Breast epithelium (tissue), 4 donors: ENCODE results near the gene TFAP2B. TPM values are rescaled to one million over a fixed set of nuclear protein-coding genes. Genes with fewer than 3 reads are reported as not detected.

Experiments
- DNase-seq, 2 donors: peaks; one replicate each; pipeline ENCODE4 v3.0.0-alpha.2; 2019; ENCODE audit warnings: low spot score in 2 of 2
- H3K27ac ChIP-seq, 2 donors: fragments of 200-600 bp; sonication (generic) in 1 of 2; one replicate each; pipeline ENCODE4 v1.5.1; 2016 to 2019; ENCODE audit warnings: mild to moderate bottlenecking in 1 of 2
- H3K27me3 ChIP-seq, 2 donors: fragments of 200-600 bp; sonication (generic) in 1 of 2; one replicate each; pipeline versions ENCODE4 v1.5.1 to v1.6.0; 2017 to 2019; ENCODE audit warnings: control low read depth in 1 of 2, mild to moderate bottlenecking in 1 of 2
- H3K36me3 ChIP-seq: fragments of 200-600 bp; one replicate; pipeline ENCODE4 v1.5.1; 2019
- H3K4me1 ChIP-seq, 2 donors: fragments of 200-600 bp; sonication (generic); one replicate each; pipeline ENCODE4 v1.5.1; 2016 to 2019; ENCODE audit warnings: control low read depth in 1 of 2
- H3K4me3 ChIP-seq, 3 donors: fragments of 200-600 bp; sonication (generic); 1 replicate in 2 of 3; 2 replicates in 1 of 3; pipeline ENCODE4 v1.5.1; 2016 to 2019; ENCODE audit warnings: mild to moderate bottlenecking in 3 of 3, moderate library complexity in 2 of 3
- H3K9me3 ChIP-seq, 2 donors: fragments of 200-600 bp; sonication (generic) in 1 of 2; one replicate each; pipeline ENCODE4 v1.5.1; 2016 to 2019; ENCODE audit warnings: control low read depth in 1 of 2
- CTCF ChIP-seq, 3 donors: fragments of 450-650 bp; IDR thresholded peaks; one replicate each; pipeline ENCODE4 v1.5.1; 2016 to 2017; ENCODE audit warnings: antibody characterized with exemption in 3 of 3, mild to moderate bottlenecking in 3 of 3, moderate library complexity in 3 of 3
- POLR2A ChIP-seq: fragments of 450-650 bp; IDR thresholded peaks from one replicate; pipeline ENCODE4 v1.6.1; 2016; ENCODE audit warnings: antibody characterized with exemption, mild to moderate bottlenecking, moderate library complexity
- POLR2AphosphoS5 ChIP-seq, 3 donors: sonication (generic); formaldehyde crosslinking; IDR thresholded peaks; one replicate each; pipeline ENCODE4 v1.6.1; 2017; ENCODE audit warnings: antibody characterized with exemption in 3 of 3
- intact Hi-C: fragments of 100-400 bp; cut with DNase I; formaldehyde crosslinking; loops from one replicate; pipeline ENCODE4 v1.15.1; 2023; ENCODE audit warnings: low total_unique reads
- total RNA-seq, 3 donors: library from RNA; depleted of rRNA; stranded (reverse); fragments of >200 nt; gene quantifications; one replicate each; pipeline ENCODE4 v1.1.0, GENCODE V29; 2016

TFAP2B gene
- total RNA-seq, 3 donors from 2014 or later, result under 0.01 to 25.0 (median 14.4) TPM

GRCh38 chr6:50890579-50890978 lies 71.9 kb downstream of the TFAP2B start:
- DNase-seq, result no peak
- TF ChIP-seq POLR2A (no peak), CTCF (IDR thresholded peaks at IDR 0.05) (no peak), POLR2AphosphoS5 (IDR thresholded peaks at IDR 0.05) (no peak)
- no peaks in the 10 kb centered on the region for H3K9me3 ChIP-seq
- H3K36me3 ChIP-seq, result no peaks in the 10 kb centered on the region
- H3K4me3 ChIP-seq, result no peak overlapping the region
- H3K4me1 ChIP-seq, result no peaks in the 10 kb centered on the region
- intact Hi-C loops, result no loop called here
- no peak overlapping the region for H3K27ac ChIP-seq
- no peaks in the 10 kb centered on the region for H3K27me3 ChIP-seq

GRCh38 chr6:50891290-50891689 lies 72.6 kb downstream of the TFAP2B start:
- intact Hi-C loops, result no loop called here

More at GRCh38 chr6:50891290-50891689, 72.6 kb downstream of the TFAP2B start:
- Histone ChIP-seq H3K4me3 (no peak overlapping the region), H3K4me1 (no peaks in the 10 kb centered on the region), H3K27me3 (no peaks in the 10 kb centered on the region), H3K36me3 (no peaks in the 10 kb centered on the region), H3K27ac (no peak overlapping the region), H3K9me3 (no peaks in the 10 kb centered on the region)
- TF ChIP-seq POLR2AphosphoS5 (IDR thresholded peaks at IDR 0.05) (no peak), CTCF (IDR thresholded peaks at IDR 0.05) (no peak), POLR2A (no peak)
- DNase-seq, result no peak

Other genes starting within 250 kb of the TFAP2B start
- not detected for gene TFAP2D, start 105.3 kb upstream of the TFAP2B start, total RNA-seq